ENCODE measurements around the gene NPC1L1. TPM values are rescaled to one million over a fixed set of nuclear protein-coding genes. Genes with fewer than 3 reads are reported as not detected.

The NPC1L1 gene
- total RNA-seq, 1 donor from 2014 or later, result 0.10 TPM

- DNase-seq (ENCODE audit: low spot score), result no peak
Observed at GRCh38 chr7:44473295-44473694, 67.8 kb downstream of the NPC1L1 start.

GRCh38 chr7:44472843-44473242 lies 68.3 kb downstream of the NPC1L1 start:
- DNase-seq (ENCODE audit: low spot score), result no peak

GRCh38 chr7:44471850-44472249 lies 69.3 kb downstream of the NPC1L1 start:
- no peak for DNase-seq (ENCODE audit: low spot score)

- DNase-seq (ENCODE audit: low spot score), result no peak
Observed at GRCh38 chr7:44471436-44471835, 69.7 kb downstream of the NPC1L1 start.

- DNase-seq (ENCODE audit: low spot score), result no peak
Observed at GRCh38 chr7:44470628-44471245, 70.4 kb downstream of the NPC1L1 start.

- DNase-seq (ENCODE audit: low spot score), result no peak
Observed at GRCh38 chr7:44470135-44470479, 71.0 kb downstream of the NPC1L1 start.

- no peak for DNase-seq (ENCODE audit: low spot score)
Observed at GRCh38 chr7:44469461-44470134, 71.5 kb downstream of the NPC1L1 start.

- no peak for DNase-seq (ENCODE audit: low spot score)
Observed at GRCh38 chr7:44467217-44467548, 73.9 kb downstream of the NPC1L1 start.

- no peak for DNase-seq (ENCODE audit: low spot score)
Observed at GRCh38 chr7:44466300-44467216, 74.6 kb downstream of the NPC1L1 start.

GRCh38 chr7:44465490-44465889 lies 75.6 kb downstream of the NPC1L1 start:
- DNase-seq (ENCODE audit: low spot score), result no peak

- DNase-seq (ENCODE audit: low spot score), result no peak
Observed at GRCh38 chr7:44463169-44463808, 77.8 kb downstream of the NPC1L1 start.

Other genes starting within 250 kb of the NPC1L1 start
- gene CAMK2B, start 215.7 kb downstream of the NPC1L1 start, total RNA-seq, result not detected
- gene NUDCD3, start 50.7 kb downstream of the NPC1L1 start, total RNA-seq, result 131 TPM
- 89.4 TPM for gene DDX56, start 32.6 kb upstream of the NPC1L1 start, total RNA-seq
- gene TMED4, start 40.9 kb upstream of the NPC1L1 start, total RNA-seq, result 105 TPM
- 109 TPM for gene OGDH, start 65.3 kb upstream of the NPC1L1 start, total RNA-seq
- gene ZMIZ2, start 207.5 kb upstream of the NPC1L1 start, total RNA-seq, result 116 TPM